ENCODE data around the gene GHSR.

GRCh38 chr3:172397716-172398405 lies 50.4 kb downstream of the GHSR start:
- TF ChIP-seq, protein P1, sequence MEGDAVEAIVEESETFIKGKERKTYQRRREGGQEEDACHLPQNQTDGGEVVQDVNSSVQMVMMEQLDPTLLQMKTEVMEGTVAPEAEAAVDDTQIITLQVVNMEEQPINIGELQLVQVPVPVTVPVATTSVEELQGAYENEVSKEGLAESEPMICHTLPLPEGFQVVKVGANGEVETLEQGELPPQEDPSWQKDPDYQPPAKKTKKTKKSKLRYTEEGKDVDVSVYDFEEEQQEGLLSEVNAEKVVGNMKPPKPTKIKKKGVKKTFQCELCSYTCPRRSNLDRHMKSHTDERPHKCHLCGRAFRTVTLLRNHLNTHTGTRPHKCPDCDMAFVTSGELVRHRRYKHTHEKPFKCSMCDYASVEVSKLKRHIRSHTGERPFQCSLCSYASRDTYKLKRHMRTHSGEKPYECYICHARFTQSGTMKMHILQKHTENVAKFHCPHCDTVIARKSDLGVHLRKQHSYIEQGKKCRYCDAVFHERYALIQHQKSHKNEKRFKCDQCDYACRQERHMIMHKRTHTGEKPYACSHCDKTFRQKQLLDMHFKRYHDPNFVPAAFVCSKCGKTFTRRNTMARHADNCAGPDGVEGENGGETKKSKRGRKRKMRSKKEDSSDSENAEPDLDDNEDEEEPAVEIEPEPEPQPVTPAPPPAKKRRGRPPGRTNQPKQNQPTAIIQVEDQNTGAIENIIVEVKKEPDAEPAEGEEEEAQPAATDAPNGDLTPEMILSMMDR (IDR thresholded peaks at IDR 0.05) = no peak
- TF ChIP-seq POLR2A (IDR thresholded peaks at IDR 0.05) = no peak
